Measurements from ENCODE around the gene SLCO2A1. TPM values are rescaled to one million over a fixed set of nuclear protein-coding genes. Genes with fewer than 3 reads are reported as not detected.

The SLCO2A1 gene
- polyA plus RNA-seq, 3 donors: 15.9 to 18.0 (median 16.1) TPM

- DNase-seq (ENCODE audit: low read depth in 3 of 3, low spot score in 2 of 3): no peak
These were observed 113.8 kb downstream of the SLCO2A1 start for GRCh38 chr3:133915685-133916658.

- DNase-seq (ENCODE audit: low read depth in 3 of 3, low spot score in 2 of 3): no peak
These were observed 114.7 kb downstream of the SLCO2A1 start for GRCh38 chr3:133914839-133915600.

- no peak for DNase-seq (ENCODE audit: low read depth in 3 of 3, low spot score in 2 of 3)
These were observed 119.3 kb downstream of the SLCO2A1 start for GRCh38 chr3:133910422-133910821.

DNA sequence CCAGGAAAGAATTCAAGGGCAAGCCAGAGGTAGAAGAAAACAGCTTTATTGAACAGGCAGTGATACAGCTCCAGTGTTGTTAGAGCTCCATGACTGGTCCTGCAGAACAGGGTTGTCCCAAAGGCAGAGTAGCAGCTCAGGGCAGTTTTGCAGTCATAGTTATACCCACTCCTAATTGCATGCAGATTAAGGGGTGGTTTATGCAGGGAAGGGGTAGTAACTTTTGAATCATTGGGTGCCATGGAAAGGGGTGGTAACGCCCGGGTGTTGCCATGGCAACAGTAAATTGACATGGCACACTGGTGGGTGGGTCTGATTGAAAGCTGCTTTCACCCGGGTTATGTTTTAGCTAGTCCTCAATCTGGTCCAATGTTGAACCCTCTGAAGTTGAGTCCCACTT is 124.3 kb downstream of the SLCO2A1 start:
- no peak for DNase-seq (ENCODE audit: low read depth in 3 of 3, low spot score in 2 of 3)

DNA sequence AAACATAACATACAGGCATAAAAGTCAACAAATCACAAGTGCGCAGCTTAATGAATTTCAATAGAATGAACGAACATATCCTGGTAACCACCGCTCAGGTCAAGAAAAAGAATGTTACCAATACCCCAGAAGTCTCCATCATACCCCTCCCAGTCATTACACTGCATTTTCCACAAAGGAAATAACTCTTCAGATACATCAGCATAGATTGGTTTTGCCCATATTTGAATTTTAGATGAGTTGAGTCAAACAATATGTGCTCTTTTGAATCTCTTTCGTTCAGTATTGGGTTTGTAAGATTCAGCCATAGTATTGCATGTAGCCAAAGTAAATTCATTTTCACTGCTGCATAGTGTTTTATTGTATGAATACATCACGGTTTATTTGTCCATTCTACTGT is 127.9 kb downstream of the SLCO2A1 start:
- no peak for DNase-seq (ENCODE audit: low read depth in 3 of 3, low spot score in 2 of 3)

GRCh38 chr3:133901083-133901482 is 128.6 kb downstream of the SLCO2A1 start:
- DNase-seq (ENCODE audit: low read depth in 3 of 3, low spot score in 2 of 3): no peak

DNA sequence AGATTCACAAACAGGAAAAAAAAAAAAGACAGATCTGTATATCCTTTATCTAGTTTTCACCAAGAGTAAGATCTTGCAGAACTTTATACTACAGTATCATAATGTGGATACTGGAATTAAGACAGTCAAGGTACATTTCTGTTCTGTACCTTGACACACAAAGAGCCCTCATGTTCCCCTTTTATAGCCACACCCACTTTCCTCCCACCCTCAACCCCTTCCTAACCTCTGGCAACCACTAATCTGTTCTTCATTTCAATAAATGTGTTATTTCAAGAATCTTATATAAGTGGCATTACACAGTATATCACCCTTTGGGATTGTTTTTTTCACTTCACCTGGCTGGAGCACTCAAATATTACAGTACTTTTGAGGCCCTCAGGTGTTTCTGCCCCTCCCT is 130.4 kb downstream of the SLCO2A1 start:
- no peak for DNase-seq (ENCODE audit: low read depth in 3 of 3, low spot score in 2 of 3)

DNA sequence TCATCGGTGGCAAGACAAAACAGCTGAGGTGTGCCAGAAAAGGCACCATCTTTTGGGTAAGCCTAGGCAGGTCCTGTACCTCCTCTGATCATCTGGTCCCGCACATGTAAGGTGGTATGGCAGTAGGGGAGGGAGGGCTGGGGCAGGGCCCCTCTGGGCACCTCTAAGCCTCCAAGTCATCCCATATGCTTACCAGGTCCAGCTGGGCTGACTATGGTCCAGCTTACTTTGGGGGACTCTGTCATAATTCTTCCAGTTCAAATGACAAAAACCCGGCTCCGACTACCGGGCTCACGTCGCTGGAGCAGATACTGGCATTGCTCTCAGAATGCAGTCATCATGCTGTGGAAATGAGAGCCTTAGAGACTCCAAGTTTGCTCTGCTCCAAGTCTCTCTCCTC is 132.2 kb downstream of the SLCO2A1 start:
- no peak for DNase-seq (ENCODE audit: low read depth in 3 of 3, low spot score in 2 of 3)

DNA sequence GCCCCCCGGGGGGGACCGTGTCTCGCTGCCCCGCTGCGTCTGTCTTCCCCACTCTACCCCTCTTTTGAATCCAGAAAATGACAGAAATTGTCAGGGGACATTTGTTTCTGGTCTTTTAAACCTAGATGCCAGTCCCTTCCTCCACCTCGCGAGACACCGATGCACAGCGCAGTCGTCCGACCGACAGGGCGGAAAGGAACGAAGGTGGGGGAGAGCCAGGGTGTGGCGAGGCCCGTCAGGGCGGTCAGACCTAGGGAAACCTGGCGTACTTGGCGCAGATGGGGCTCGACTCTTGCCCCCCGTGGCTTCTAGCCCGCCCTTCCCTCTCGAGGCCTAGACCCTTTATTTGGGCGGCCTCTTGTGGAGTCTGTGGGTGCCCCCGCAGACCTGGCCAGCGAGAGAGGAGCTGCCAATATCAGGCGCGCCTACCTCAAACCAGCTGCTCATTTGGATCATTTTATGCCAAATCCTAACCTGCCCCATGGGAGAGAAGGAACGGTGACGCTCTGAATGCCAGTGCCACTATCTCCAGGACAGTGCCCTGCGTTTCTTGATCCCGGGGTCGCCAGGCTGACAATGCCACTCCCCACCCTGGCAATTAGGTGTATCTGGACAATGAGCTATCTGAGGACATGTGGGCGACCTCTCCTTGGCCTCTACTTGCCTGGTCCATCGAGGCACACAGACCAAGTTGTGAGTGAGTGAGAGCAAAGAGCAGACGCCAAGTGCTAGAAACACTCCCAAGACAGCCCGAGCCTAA is 133.5 kb downstream of the SLCO2A1 start:
- peak in 1 of 3 donors; percentile 18 for DNase-seq (ENCODE audit: low read depth in 3 of 3, low spot score in 2 of 3)

- peak in 2 of 3 donors; percentile 23 to 33 for DNase-seq (ENCODE audit: low read depth in 3 of 3, low spot score in 2 of 3)
These were observed 134.3 kb downstream of the SLCO2A1 start, which contains the start of gene RAB6B for GRCh38 chr3:133895208-133896001. Gene RAB6B (minus strand): TSS chr3:133895882. CDS start chr3:133895466, 416 bp downstream.

DNA sequence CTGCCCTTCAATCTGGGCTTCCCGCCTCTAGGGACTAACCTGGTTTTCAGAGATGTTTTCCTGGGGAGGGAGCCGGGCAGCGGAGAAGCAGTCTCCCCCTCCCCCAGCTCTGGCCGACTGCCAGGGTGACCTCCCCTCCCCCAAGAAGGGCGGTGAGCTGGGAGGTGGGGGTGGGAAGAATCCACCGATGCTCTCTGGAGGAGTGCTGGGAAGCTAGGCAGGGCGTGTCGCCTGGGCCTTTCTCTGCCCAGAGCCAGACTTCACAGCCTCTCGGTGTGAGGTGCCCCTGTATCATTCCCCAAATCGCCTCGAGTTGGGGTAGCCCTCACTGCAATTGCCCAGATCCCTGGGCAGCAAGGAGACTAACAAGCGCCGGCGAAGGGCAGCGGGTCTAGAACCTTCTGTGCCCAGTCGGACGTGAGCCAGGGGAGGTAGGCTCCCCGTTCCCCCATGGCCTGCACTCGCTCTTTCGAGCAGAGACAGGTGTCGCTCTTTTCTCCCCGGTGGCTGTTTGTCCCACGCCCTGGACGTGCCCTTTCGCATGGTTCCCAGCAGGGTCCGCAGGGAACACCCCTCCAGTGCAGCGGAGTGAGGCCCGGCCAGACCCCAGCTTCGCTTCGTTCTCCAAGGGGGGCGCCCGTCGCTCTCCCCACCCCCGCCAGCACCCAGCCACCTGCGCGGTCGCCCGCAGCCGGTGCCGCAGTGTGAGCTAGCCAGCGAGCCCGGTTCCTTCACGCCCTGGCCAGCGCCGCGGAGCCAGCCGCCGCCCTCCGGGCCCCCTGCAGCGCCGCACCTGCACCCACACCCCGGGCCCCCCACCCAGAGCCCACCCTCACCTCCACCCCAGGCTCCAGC is 135.1 kb downstream of the SLCO2A1 start:
- DNase-seq (ENCODE audit: low read depth in 3 of 3, low spot score in 2 of 3): no peak

- DNase-seq (ENCODE audit: low read depth in 3 of 3, low spot score in 2 of 3): no peak
These were observed 135.9 kb downstream of the SLCO2A1 start for GRCh38 chr3:133893683-133894352.

- DNase-seq (ENCODE audit: low read depth in 3 of 3, low spot score in 2 of 3): no peak
These were observed 137.0 kb downstream of the SLCO2A1 start for GRCh38 chr3:133892541-133893231.

GRCh38 chr3:133891662-133892378 is 137.9 kb downstream of the SLCO2A1 start:
- no peak for DNase-seq (ENCODE audit: low read depth in 3 of 3, low spot score in 2 of 3)

DNA sequence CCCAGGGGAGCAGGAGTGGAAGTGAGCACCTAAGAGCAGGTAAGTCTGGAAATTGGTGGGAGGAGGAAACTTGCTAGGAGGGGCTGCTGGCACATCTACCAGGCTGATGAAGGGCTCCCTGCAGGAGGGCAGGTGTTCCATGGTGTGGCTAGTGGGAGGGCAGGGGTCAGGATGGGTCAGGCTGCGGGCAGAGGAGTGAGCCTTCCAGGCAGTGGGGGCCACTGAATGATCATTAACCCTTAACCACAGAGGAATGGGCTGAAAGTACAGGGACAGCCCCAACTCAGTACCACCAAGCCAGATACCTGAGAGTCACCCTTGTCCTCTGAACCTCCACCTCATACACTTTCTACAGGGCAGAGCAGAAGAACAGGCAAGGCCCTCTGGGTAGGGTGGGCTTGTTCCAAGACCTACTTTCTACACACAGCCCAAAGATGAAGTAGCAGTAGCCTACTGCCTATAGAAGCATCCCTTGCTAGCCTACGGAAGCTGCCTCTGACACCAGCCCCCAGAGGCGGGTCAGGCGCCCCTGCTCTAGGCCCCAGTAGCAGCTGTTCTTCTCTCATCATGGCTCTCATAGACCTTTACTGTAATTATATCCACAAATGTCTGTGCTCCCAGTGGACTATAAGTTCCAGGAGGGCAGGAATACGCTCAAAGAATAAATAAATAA is 138.6 kb downstream of the SLCO2A1 start:
- no peak for DNase-seq (ENCODE audit: low read depth in 3 of 3, low spot score in 2 of 3)

DNA sequence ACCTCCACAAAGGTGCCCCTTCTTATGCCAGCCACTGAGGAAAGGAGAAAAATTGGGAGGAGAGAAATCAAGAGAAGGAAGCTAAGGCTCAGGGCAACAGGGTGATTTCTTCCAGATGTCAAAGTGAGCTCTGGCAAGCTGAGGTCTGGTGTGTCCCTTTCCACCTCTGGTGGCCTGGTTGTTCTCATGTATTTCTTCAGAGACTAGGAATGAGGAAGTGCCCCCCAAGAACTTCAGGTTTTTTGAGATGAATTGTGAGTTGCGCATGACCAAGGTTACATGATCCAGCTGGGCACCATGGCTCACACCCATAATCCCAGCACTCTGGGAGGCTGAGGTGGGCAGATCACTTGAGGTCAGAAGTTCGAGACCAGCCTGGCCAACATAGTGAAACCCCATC is 139.7 kb downstream of the SLCO2A1 start:
- no peak for DNase-seq (ENCODE audit: low read depth in 3 of 3, low spot score in 2 of 3)
